B cell (primary cell): Measurements from ENCODE around the gene EMP1. TPM values are rescaled to one million over a fixed set of nuclear protein-coding genes. Genes with fewer than 3 reads are reported as not detected.

Source experiments
- ATAC-seq: fragments of 200-7000 bp; cut with Tn5 transposase; one replicate; pipeline ENCODE4 v1.10.0; 2021; ENCODE audit warnings: low read depth, mild to moderate bottlenecking, moderate number of reproducible peaks, moderate library complexity
- CTCF ChIA-PET: fragments of 350-600 bp; sonication (Branson Sonifier 250); formaldehyde crosslinking; loops from one replicate; lab custom pipeline; 2021; ENCODE audit warnings: antibody characterized with exemption, inconsistent platforms; lab: Charles Lee
- POLR2A ChIA-PET: fragments of 350-600 bp; sonication (Branson Sonifier 250); formaldehyde crosslinking; loops from one replicate; lab custom pipeline; 2021; ENCODE audit warnings: antibody characterized with exemption; lab: Charles Lee
- DNase-seq: peaks from one replicate; pipeline ENCODE4 v3.0.0; 2013
- H2AFZ ChIP-seq: 2 replicates; pipeline ENCODE4 v1.6.1; 2012; ENCODE audit warnings: mild to moderate bottlenecking, low read depth, low read length; ENCODE audit not compliant: insufficient read depth, poor library complexity, severe bottlenecking
- H3K27ac ChIP-seq, 2 donors: 1 replicate in 1 of 2; 2 replicates in 1 of 2; pipeline ENCODE4 v1.5.1; 2012 to 2013; ENCODE audit warnings: low read length in 2 of 2, mild to moderate bottlenecking in 2 of 2, moderate library complexity in 1 of 2
- H3K27me3 ChIP-seq, 4 experiments: fragments of 200-600 bp in 1 of 4; sonication (generic) in 1 of 4; replicated peaks in 1 of 4; 1 replicate in 2 of 4; 2 replicates in 2 of 4; pipeline versions ENCODE4 v1.6.1 to v1.7.0; 2013 to 2016; ENCODE audit warnings: low read length in 3 of 4, mild to moderate bottlenecking in 2 of 4, mixed read lengths in 1 of 4, moderate library complexity in 1 of 4; ENCODE audit not compliant: insufficient read depth in 4 of 4, control insufficient read depth in 3 of 4; ENCODE audit errors: control extremely low read depth in 1 of 4
- H3K36me3 ChIP-seq, 2 experiments: replicated peaks in 1 of 2; 1 replicate in 1 of 2; 2 replicates in 1 of 2; pipeline versions ENCODE4 v1.6.1 to v1.7.1; 2013; ENCODE audit warnings: low read length in 1 of 2; ENCODE audit not compliant: insufficient read depth in 2 of 2, control insufficient read depth in 1 of 2; ENCODE audit errors: control extremely low read depth in 1 of 2, extremely low read depth in 1 of 2
- H3K4me1 ChIP-seq, 2 donors: fragments of 200-600 bp in 1 of 2; sonication (generic) in 1 of 2; 1 replicate in 1 of 2; 2 replicates in 1 of 2; pipeline versions ENCODE4 v1.5.1 to v1.6.1; 2013 to 2017; ENCODE audit warnings: low read length in 2 of 2; ENCODE audit not compliant: control insufficient read depth in 2 of 2, insufficient read depth in 2 of 2
- H3K4me2 ChIP-seq: replicated peaks from 2 replicates; pipeline ENCODE3; 2012; ENCODE audit warnings: mild to moderate bottlenecking, low read depth, low read length; ENCODE audit not compliant: poor library complexity, severe bottlenecking
- H3K4me3 ChIP-seq, 5 experiments: fragments of 200-600 bp in 1 of 5; sonication (generic) in 1 of 5; 1 replicate in 3 of 5; 2 replicates in 2 of 5; pipeline versions ENCODE4 v1.5.1 to v1.7.0; 2011 to 2016; ENCODE audit warnings: low read length in 4 of 5, mild to moderate bottlenecking in 4 of 5, low read depth in 2 of 5, control low read depth in 1 of 5, moderate library complexity in 1 of 5; ENCODE audit not compliant: insufficient read depth in 1 of 5; ENCODE audit errors: control extremely low read depth in 1 of 5, extremely low read depth in 1 of 5
- H3K79me2 ChIP-seq: fragments of 200-600 bp; sonication (generic); one replicate; pipeline ENCODE4 v1.6.0; 2016; ENCODE audit warnings: low read length; ENCODE audit not compliant: control insufficient read depth, insufficient read depth
- H3K9ac ChIP-seq: fragments of 200-600 bp; sonication (generic); 2 replicates; pipeline ENCODE4 v1.6.1; 2017; ENCODE audit warnings: mild to moderate bottlenecking, low read length, moderate library complexity
- H3K9me3 ChIP-seq, 3 donors: one replicate each; pipeline versions ENCODE4 v1.6.1 to v1.7.1; 2013; ENCODE audit warnings: low read length in 2 of 3; ENCODE audit not compliant: control insufficient read depth in 2 of 3, insufficient read depth in 1 of 3; ENCODE audit errors: control extremely low read depth in 1 of 3
- H4K20me1 ChIP-seq: 2 replicates; pipeline ENCODE4 v1.6.0; 2012; ENCODE audit warnings: mild to moderate bottlenecking, low read length; ENCODE audit not compliant: insufficient read depth, control insufficient read depth, poor library complexity, severe bottlenecking
- H3K27ac Mint-ChIP-seq: one replicate; pipeline ENCODE4 v1.8.0; 2021; ENCODE audit warnings: mixed read lengths
- H3K27me3 Mint-ChIP-seq: one replicate; pipeline ENCODE4 v1.8.0; 2021; ENCODE audit warnings: mixed read lengths
- H3K4me1 Mint-ChIP-seq: one replicate; pipeline ENCODE4 v1.8.0; 2021; ENCODE audit warnings: mixed read lengths
- H3K4me3 Mint-ChIP-seq: one replicate; pipeline ENCODE4 v1.8.0; 2021; ENCODE audit warnings: mixed read lengths
- H3K9me3 Mint-ChIP-seq: one replicate; pipeline ENCODE4 v1.8.0; 2022; ENCODE audit warnings: mixed read lengths; ENCODE audit not compliant: insufficient read depth
- EZH2 ChIP-seq: IDR thresholded peaks from 2 replicates; pipeline ENCODE4 v1.6.1; 2012; ENCODE audit warnings: borderline replicate concordance, low read depth, mild to moderate bottlenecking, moderate library complexity, low read length; ENCODE audit not compliant: insufficient read depth, poor library complexity, severe bottlenecking
- WGBS: methylation state at CpG from one replicate; pipeline ENCODE4 v1.1.5; 2013; ENCODE audit warnings: missing lambda C conversion rate; ENCODE audit not compliant: insufficient coverage; 5-methylcytosine and 5-hydroxymethylcytosine counted together
- intact Hi-C: fragments of 100-400 bp; cut with micrococcal nuclease; formaldehyde crosslinking; loops from one replicate; pipeline ENCODE4 v1.10.0; 2022
- polyA plus RNA-seq: library from polyadenylated mRNA; depleted of rRNA; stranded (reverse); fragments of >200 nt; gene quantifications from 2 replicates; pipeline ENCODE4 v1.2.3, GENCODE V29; 2012
- total RNA-seq, 2 donors: library from RNA; stranded (reverse); fragments of 120-200 nt in 1 of 2; gene quantifications; 1 replicate in 1 of 2; 2 replicates in 1 of 2; pipeline versions ENCODE4 v1.2.3 to v1.2.4, GENCODE V29; 2013 to 2022
- TF ChIP-seq, protein P1 (sequence below): fragments of 200-600 bp; IDR thresholded peaks from one replicate; pipeline ENCODE4 v1.8.0; 2022; ENCODE audit warnings: antibody characterized with exemption, mild to moderate bottlenecking

The EMP1 gene
- total and polyA plus RNA-seq, 2 donors (not counting 1 experiment from before 2014, with no cell fraction given): 0.07 to 0.64 TPM

DNA sequence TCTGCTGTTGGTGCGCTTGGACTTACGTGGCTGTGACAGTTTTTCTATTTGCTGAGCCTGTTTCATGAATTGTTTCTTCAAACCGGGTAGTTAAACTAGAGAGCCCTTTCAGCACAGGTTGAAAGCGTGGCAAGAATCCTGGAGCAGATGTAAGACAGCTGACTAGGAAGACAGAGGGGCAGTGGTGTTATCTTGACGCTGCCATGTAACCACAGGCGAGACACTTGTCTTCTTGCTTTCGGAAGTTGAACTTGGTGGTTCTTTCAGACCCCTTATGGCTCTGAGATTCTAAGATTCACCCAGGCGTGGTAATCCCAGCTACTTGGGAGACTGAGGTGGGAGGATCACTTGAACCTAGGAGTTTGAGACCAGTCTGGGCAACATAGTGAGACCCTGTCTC lies 4.3 kb downstream of the EMP1 start:
- Mint-ChIP-seq H3K27me3 (peaks cover 52% of the 10 kb centered on the region), H3K9me3 (no peaks in the 10 kb centered on the region), H3K4me1 (peaks cover 22% of the 10 kb centered on the region), H3K27ac (no peak overlapping the region), H3K4me3 (no peak overlapping the region)
- Histone ChIP-seq H4K20me1 (no peaks in the 10 kb centered on the region), H3K36me3 (no peaks in the 10 kb centered on the region), H3K9ac (no peak overlapping the region), H3K79me2 (no peaks in the 10 kb centered on the region), H3K4me2 (no peak overlapping the region), H3K27me3 (peaks cover 0 to 12% (median 2%) of the 10 kb centered on the region in 4 experiments), H3K9me3 (no peaks in the 10 kb centered on the region), H2AFZ (no peak overlapping the region), H3K4me3 (no peak overlapping the region), H3K4me1 (peaks cover 12 to 13% of the 10 kb centered on the region in 2 donors), H3K27ac (no peak overlapping the region)
- ChIA-PET CTCF (interaction anchor here (4.4 kb wide), 1 partner anchor 11 kb away, joined by 21 read pairs; no protein-coding TSS in a partner anchor), POLR2A (no interaction called here)
- intact Hi-C loops: no loop called here
- 37% methylated on average over 8 of the region's 8 CpGs for WGBS
- ATAC-seq: no peak
- no peak for TF ChIP-seq EZH2
- TF ChIP-seq, protein P1, sequence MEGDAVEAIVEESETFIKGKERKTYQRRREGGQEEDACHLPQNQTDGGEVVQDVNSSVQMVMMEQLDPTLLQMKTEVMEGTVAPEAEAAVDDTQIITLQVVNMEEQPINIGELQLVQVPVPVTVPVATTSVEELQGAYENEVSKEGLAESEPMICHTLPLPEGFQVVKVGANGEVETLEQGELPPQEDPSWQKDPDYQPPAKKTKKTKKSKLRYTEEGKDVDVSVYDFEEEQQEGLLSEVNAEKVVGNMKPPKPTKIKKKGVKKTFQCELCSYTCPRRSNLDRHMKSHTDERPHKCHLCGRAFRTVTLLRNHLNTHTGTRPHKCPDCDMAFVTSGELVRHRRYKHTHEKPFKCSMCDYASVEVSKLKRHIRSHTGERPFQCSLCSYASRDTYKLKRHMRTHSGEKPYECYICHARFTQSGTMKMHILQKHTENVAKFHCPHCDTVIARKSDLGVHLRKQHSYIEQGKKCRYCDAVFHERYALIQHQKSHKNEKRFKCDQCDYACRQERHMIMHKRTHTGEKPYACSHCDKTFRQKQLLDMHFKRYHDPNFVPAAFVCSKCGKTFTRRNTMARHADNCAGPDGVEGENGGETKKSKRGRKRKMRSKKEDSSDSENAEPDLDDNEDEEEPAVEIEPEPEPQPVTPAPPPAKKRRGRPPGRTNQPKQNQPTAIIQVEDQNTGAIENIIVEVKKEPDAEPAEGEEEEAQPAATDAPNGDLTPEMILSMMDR: no peak
- no peak for DNase-seq

GRCh38 chr12:13203034-13203922 lies 6.8 kb downstream of the EMP1 start:
- peaks cover 4% of the 10 kb centered on the region for H3K4me1 Mint-ChIP-seq
- intact Hi-C loops: no loop called here
- ChIA-PET CTCF (interaction anchor here (1.3 to 2.8 kb wide), 2 partner anchors 9 to 289 kb away, joined by 4 to 12 read pairs; no protein-coding TSS in a partner anchor), POLR2A (no interaction called here)
- H3K4me3 ChIP-seq: no peak overlapping the region
- 85% methylated on average over 16 of the region's 16 CpGs for WGBS
- H3K9me3 ChIP-seq: no peaks in the 10 kb centered on the region
- H4K20me1 ChIP-seq: no peaks in the 10 kb centered on the region
- H3K79me2 ChIP-seq: no peaks in the 10 kb centered on the region
- no peaks in the 10 kb centered on the region for H3K9me3 Mint-ChIP-seq
- no peak overlapping the region for H3K9ac ChIP-seq
- no peak overlapping the region for H3K4me2 ChIP-seq
- H3K27ac Mint-ChIP-seq: no peak overlapping the region
- no peak for DNase-seq
- ATAC-seq: no peak
- no peaks in the 10 kb centered on the region for H3K36me3 ChIP-seq
- peaks cover 0 to 16% (median 2%) of the 10 kb centered on the region in 4 experiments for H3K27me3 ChIP-seq
- H3K4me3 Mint-ChIP-seq: no peak overlapping the region
- H3K27me3 Mint-ChIP-seq: peaks cover 47% of the 10 kb centered on the region
- H2AFZ ChIP-seq: no peak overlapping the region
- no peaks in the 10 kb centered on the region for H3K4me1 ChIP-seq
- TF ChIP-seq, protein P1: no peak
- no peak for TF ChIP-seq EZH2
- no peak overlapping the region for H3K27ac ChIP-seq
